Measurements from ENCODE around the gene RRP7A. TPM values are rescaled to one million over a fixed set of nuclear protein-coding genes. Genes with fewer than 3 reads are reported as not detected.

RRP7A gene
- total and polyA plus RNA-seq, 2 donors (not counting 3 experiments of a cell fraction or from before 2014, with no cell fraction given), result 35.3 to 83.7 TPM

GRCh38 chr22:42528591-42529307 is 9.2 kb upstream of the RRP7A start:
- intact Hi-C loops (cut with micrococcal nuclease), result no loop called here
- CTCF ChIA-PET, result no interaction called here
- H3K4me2 ChIP-seq (ENCODE audit: insufficient read depth, low read length), result no peak overlapping the region
- H3K9me3 ChIP-seq (replicated peaks; ENCODE audit: control insufficient read depth, insufficient read depth, low read length), result no peaks in the 10 kb centered on the region
- no TSS peak for BruUV-seq (replicated peaks)
- H3K9ac ChIP-seq (replicated peaks; ENCODE audit: extremely low read depth, insufficient read depth, low read length), result no peak overlapping the region
- dilution Hi-C loops (cut with MboI; ENCODE audit: extremely low pct_ligation_motif_present, low sequenced_read_pairs), result no loop called here
- no peaks in the 10 kb centered on the region for H4K20me1 ChIP-seq (replicated peaks; ENCODE audit: control insufficient read depth, extremely low read depth, insufficient read depth, low read length)
- H3K27me3 ChIP-seq (ENCODE audit: control insufficient read depth in 2 of 2, insufficient read depth in 2 of 2, low read length in 2 of 2), result no peaks in the 10 kb centered on the region
- no peak for FAIRE-seq
- H3K4me1 ChIP-seq (ENCODE audit: control insufficient read depth, extremely low read depth, insufficient read depth, low read length), result no peaks in the 10 kb centered on the region
- H3K79me2 ChIP-seq (ENCODE audit: control insufficient read depth, insufficient read depth, low read length), result no peaks in the 10 kb centered on the region
- H3K9me1 ChIP-seq (replicated peaks; ENCODE audit: control insufficient read depth, extremely low read depth, insufficient read depth, low read length), result no peaks in the 10 kb centered on the region
- no peak overlapping the region for H3K4me3 ChIP-seq (replicated peaks in 1 of 3; ENCODE audit: insufficient read depth in 1 of 3, low read depth in 1 of 3, low read length in 3 of 3)
- no peak for DNase-seq (ENCODE audit: low read depth, low spot score)
- no peak for TF ChIP-seq JUN (IDR thresholded peaks at IDR 0.05; ENCODE audit: borderline replicate concordance, insufficient read depth, insufficient read length, low read depth)
- TF ChIP-seq MYC (IDR thresholded peaks at IDR 0.05; ENCODE audit: low read depth, low read length), result no peak
- no peak for TF ChIP-seq FOS (IDR thresholded peaks at IDR 0.05; ENCODE audit: borderline replicate concordance, insufficient read depth, low read length)
- TF ChIP-seq POLR2A (IDR thresholded peaks at IDR 0.05; ENCODE audit: low read depth, low read length), result no peak
- no peak for TF ChIP-seq EZH2 (IDR thresholded peaks at IDR 0.05; ENCODE audit: borderline replicate concordance, low read depth, low read length, severe bottlenecking)
- no peak for TF ChIP-seq CTCF (IDR thresholded peaks at IDR 0.05; ENCODE audit: extremely low read depth in 1 of 2, insufficient read depth in 1 of 2, low read depth in 1 of 2, low read length in 2 of 2)
- TF ChIP-seq POLR2AphosphoS5 (IDR thresholded peaks at IDR 0.05; ENCODE audit: insufficient read depth, low read depth, low read length), result no peak
- no peak for TF ChIP-seq GATA2 (IDR thresholded peaks at IDR 0.05; ENCODE audit: insufficient read depth, insufficient read length, low read depth, low read length)
- TF ChIP-seq MAX (IDR thresholded peaks at IDR 0.05; ENCODE audit: insufficient read depth, insufficient read length), result no peak
- no peaks in the 10 kb centered on the region for H3K36me3 ChIP-seq (ENCODE audit: control insufficient read depth in 2 of 2, extremely low read depth in 1 of 2, insufficient read depth in 2 of 2, low read length in 2 of 2)
- no peak overlapping the region for H2AFZ ChIP-seq (ENCODE audit: low read depth, low read length)
- H3K27ac ChIP-seq (ENCODE audit: insufficient read depth, low read depth, low read length), result no peak overlapping the region
- POLR2A ChIA-PET, result no interaction called here
